Mucosa of stomach (tissue), 1 donor: Measurements from ENCODE around the gene CANT1.
"Not testable (repeated sequence)": the region's sequence is repeated elsewhere in the genome, so short reads cannot be mapped to it uniquely, and the experiment has no call there.

Experiments used
- H3K27me3 ChIP-seq: one replicate; pipeline ENCODE4 v1.7.0; 2013; ENCODE audit warnings: mild to moderate bottlenecking, low read length; ENCODE audit not compliant: control insufficient read depth, insufficient read depth
- H3K36me3 ChIP-seq: one replicate; pipeline ENCODE4 v1.7.0; 2013; ENCODE audit warnings: low read length; ENCODE audit not compliant: control insufficient read depth, insufficient read depth
- H3K4me1 ChIP-seq: one replicate; pipeline ENCODE4 v1.7.0; 2013; ENCODE audit warnings: mild to moderate bottlenecking, low read length; ENCODE audit not compliant: control insufficient read depth, insufficient read depth
- H3K4me3 ChIP-seq: one replicate; pipeline ENCODE4 v1.7.0; 2013; ENCODE audit warnings: low read length
- H3K9ac ChIP-seq: one replicate; pipeline ENCODE4 v1.7.0; 2013; ENCODE audit warnings: mild to moderate bottlenecking, low read length, moderate library complexity
- H3K9me3 ChIP-seq: one replicate; pipeline ENCODE4 v1.7.0; 2013; ENCODE audit warnings: mild to moderate bottlenecking, low read length, moderate library complexity; ENCODE audit not compliant: control insufficient read depth
- donor health status: Pancreatic carcinoma.

Gene CANT1

GRCh38 chr17:78970834-78971755 is 38.5 kb downstream of the CANT1 start:
- Histone ChIP-seq H3K9me3 (no peaks in the 10 kb centered on the region), H3K4me1 (peaks cover 39% of the 10 kb centered on the region), H3K4me3 (no peak overlapping the region), H3K27me3 (no peaks in the 10 kb centered on the region), H3K9ac (peak overlapping the region; percentile 26), H3K36me3 (peaks cover 12% of the 10 kb centered on the region)

DNA sequence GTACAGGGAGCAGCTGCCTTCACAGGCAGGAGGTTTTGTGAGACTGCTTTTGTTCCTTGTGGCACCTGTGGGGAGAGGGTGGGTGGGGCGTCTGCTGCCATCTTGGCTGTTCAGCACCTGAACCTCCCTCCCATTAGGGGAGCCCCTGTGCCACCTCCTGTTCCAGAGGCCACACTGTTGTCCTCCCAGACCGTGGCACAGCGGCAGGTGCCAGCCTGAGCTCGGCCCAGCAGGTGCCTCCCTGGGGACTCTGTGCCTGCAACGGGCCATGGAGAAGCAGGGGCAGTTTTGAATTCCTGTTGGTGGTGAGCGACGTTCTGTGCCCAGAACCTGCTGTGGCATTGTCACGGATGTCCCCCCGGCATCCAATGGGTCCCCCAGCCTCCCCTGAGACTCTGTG is 39.7 kb downstream of the CANT1 start:
- Histone ChIP-seq H3K4me1 (peaks cover 28% of the 10 kb centered on the region), H3K27me3 (no peaks in the 10 kb centered on the region), H3K36me3 (peaks cover 10% of the 10 kb centered on the region), H3K4me3 (no peak overlapping the region), H3K9ac (no peak overlapping the region), H3K9me3 (no peaks in the 10 kb centered on the region)

- Histone ChIP-seq H3K9ac (no peak overlapping the region), H3K36me3 (peaks cover 5% of the 10 kb centered on the region), H3K4me3 (no peak overlapping the region), H3K4me1 (peaks cover 28% of the 10 kb centered on the region), H3K9me3 (no peaks in the 10 kb centered on the region), H3K27me3 (no peaks in the 10 kb centered on the region)
Measured at GRCh38 chr17:78967782-78968362, 41.7 kb downstream of the CANT1 start.

DNA sequence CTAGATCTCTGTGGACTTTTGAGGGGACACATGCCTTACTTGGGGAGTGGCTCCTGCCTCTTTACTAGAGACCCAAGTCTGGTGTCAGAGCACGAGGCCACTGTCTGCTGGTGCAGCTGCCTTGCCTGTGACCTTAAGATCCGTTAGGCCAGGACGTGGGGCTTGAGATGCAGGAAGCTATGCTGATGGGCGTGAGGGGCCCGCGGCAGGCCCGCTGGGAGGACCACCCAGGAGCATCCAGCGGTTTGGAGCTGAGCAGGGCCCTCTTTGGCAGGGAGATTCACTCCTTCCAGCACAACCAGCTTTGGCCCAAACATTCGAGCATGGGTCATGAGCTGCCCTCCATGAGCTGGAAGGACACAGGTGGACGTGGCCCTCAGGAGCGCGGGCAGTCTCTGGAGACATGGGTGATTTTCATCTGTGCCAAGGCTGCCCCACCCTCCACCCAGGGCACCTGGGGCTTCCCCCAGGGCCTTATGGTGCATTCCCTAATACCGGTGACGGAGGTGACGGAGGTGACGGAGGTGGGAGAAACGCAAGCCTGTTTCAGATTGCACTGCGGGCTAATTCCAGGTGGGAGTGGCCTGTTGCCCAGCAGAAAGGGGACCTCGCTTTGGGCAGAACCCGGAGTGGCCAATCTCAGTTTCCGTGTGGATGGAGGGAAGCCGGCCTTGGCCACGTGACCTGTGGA is 42.5 kb downstream of the CANT1 start:
- peaks cover 5% of the 10 kb centered on the region for H3K36me3 ChIP-seq
- no peak overlapping the region for H3K4me3 ChIP-seq
- no peak overlapping the region for H3K9ac ChIP-seq
- no peaks in the 10 kb centered on the region for H3K27me3 ChIP-seq
- no peaks in the 10 kb centered on the region for H3K9me3 ChIP-seq
- H3K4me1 ChIP-seq, result peaks cover 36% of the 10 kb centered on the region

- H3K36me3 ChIP-seq, result peaks cover 5% of the 10 kb centered on the region
Measured at GRCh38 chr17:78966123-78966813, 43.3 kb downstream of the CANT1 start.

GRCh38 chr17:78965491-78965924 is 44.1 kb downstream of the CANT1 start:
- H3K36me3 ChIP-seq, result peaks cover 5% of the 10 kb centered on the region
- peaks cover 36% of the 10 kb centered on the region for H3K4me1 ChIP-seq
- no peaks in the 10 kb centered on the region for H3K9me3 ChIP-seq
- no peaks in the 10 kb centered on the region for H3K27me3 ChIP-seq
- H3K4me3 ChIP-seq, result no peak overlapping the region
- H3K9ac ChIP-seq, result no peak overlapping the region

More at GRCh38 chr17:78966123-78966813, 43.3 kb downstream of the CANT1 start:
- H3K4me1 ChIP-seq, result peaks cover 39% of the 10 kb centered on the region
- H3K9ac ChIP-seq, result no peak overlapping the region
- H3K9me3 ChIP-seq, result no peaks in the 10 kb centered on the region
- H3K27me3 ChIP-seq, result no peaks in the 10 kb centered on the region
- H3K4me3 ChIP-seq, result no peak overlapping the region

DNA sequence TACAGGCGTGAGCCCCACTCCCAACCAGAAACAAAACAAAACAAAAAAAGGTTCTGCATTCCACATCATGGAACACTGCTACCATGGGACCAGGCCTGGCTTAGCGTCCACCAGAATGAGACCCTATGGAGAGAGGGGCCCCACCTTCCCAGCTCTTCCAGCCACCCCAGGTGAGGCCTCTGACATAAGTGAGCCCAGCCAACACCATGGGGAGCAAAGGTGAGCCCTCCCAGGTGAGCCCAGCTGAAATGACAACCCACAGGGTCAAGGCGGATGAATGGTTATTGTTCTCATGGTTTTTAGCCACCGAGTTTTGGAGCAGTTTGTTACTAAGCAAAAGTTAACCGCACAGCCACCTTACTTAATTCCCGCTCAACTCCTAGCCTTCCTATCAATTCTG is 46.2 kb downstream of the CANT1 start:
- H3K36me3 ChIP-seq, result no peaks in the 10 kb centered on the region
- H3K9ac ChIP-seq, result no peak overlapping the region
- no peak overlapping the region for H3K4me3 ChIP-seq
- no peaks in the 10 kb centered on the region for H3K27me3 ChIP-seq
- peaks cover 43% of the 10 kb centered on the region for H3K4me1 ChIP-seq
- H3K9me3 ChIP-seq, result no peaks in the 10 kb centered on the region

GRCh38 chr17:78962984-78963348 is 46.6 kb downstream of the CANT1 start:
- not testable (repeated sequence) for H3K9me3 ChIP-seq, H3K27me3 ChIP-seq, H3K9ac ChIP-seq, H3K36me3 ChIP-seq, H3K4me3 ChIP-seq
- peaks cover 44% of the 10 kb centered on the region for H3K4me1 ChIP-seq

DNA sequence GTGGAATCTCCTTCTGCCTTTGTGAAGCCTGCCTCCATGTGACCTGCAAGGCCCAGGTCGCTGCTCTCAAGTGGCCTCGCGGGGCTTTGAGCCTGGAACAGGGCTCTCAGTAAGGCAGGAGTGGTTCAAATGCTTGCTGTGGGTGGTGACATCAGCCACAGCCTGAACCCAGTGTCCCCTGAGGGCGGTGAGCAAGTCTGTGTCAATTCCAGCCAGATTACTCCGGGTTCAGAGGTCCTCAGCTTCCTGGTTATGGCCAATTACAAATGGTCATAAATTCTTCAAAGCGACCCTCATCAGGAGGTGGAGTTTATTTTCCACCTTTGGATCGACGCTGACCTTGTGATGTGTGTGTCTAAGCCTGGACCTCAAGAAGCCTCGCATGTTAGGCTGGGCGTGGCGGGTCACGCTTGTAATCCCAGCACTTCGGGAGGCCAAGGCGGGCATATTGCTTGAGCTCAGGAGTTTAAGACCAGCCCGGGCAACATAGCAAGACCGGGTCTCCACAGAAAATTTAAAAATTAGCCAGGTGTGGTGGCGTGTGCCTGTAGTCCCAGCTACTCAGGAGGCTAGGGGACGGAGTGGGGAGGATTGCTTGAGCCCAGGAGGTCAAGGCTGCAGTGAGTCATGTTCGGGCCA is 47.1 kb downstream of the CANT1 start:
- Histone ChIP-seq H3K9ac (no peak overlapping the region), H3K9me3 (no peaks in the 10 kb centered on the region), H3K4me3 (no peak overlapping the region), H3K4me1 (peaks cover 44% of the 10 kb centered on the region), H3K36me3 (no peaks in the 10 kb centered on the region), H3K27me3 (no peaks in the 10 kb centered on the region)

DNA sequence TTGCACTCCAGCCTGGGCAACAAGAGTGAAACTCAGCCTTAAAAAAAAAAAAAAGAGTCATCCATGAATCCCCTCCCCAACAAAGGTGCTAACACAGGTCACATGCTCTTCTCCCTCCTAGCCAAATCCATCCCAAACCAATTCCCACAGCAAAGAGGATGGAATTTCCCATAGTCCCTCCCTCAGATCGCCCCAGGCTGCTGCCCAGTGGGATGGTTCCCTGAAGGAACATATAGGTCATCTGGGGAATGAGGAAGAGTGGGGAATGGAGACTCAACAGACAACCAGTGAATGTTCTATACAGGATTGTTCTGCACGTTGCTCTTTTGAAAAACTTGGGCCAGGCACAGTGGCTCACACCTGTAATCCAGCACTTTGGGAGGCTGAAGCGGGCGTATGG is 48.0 kb downstream of the CANT1 start:
- no peak overlapping the region for H3K4me3 ChIP-seq
- no peaks in the 10 kb centered on the region for H3K9me3 ChIP-seq
- H3K9ac ChIP-seq, result no peak overlapping the region
- peaks cover 44% of the 10 kb centered on the region for H3K4me1 ChIP-seq
- H3K27me3 ChIP-seq, result no peaks in the 10 kb centered on the region
- no peaks in the 10 kb centered on the region for H3K36me3 ChIP-seq

- H3K9ac ChIP-seq, result no peak overlapping the region
- no peak overlapping the region for H3K4me3 ChIP-seq
- no peaks in the 10 kb centered on the region for H3K9me3 ChIP-seq
- H3K4me1 ChIP-seq, result peaks cover 44% of the 10 kb centered on the region
- H3K36me3 ChIP-seq, result no peaks in the 10 kb centered on the region
- no peaks in the 10 kb centered on the region for H3K27me3 ChIP-seq
Measured at GRCh38 chr17:78960928-78961327, 48.6 kb downstream of the CANT1 start.
